HepG2 (cell line): ENCODE results near the gene PHF14. TPM values are rescaled to one million over a fixed set of nuclear protein-coding genes. Genes with fewer than 3 reads are reported as not detected.

ENCODE experiments used
- ATAC-seq: fragments of 200-7000 bp; cut with Tn5 transposase; 3 replicates; pipeline ENCODE4 v1.9.1; 2020; ENCODE audit warnings: mild to moderate bottlenecking, moderate library complexity
- BruUV-seq: library from RNA; stranded (reverse); fragments of 400-500 nt; replicated peaks from 2 replicates; lab custom pipeline; 2021; lab: Mats Ljungman, UMichigan
- CTCF ChIA-PET: fragments of 300-600 bp; formaldehyde crosslinking; extraction: SDS; loops from one replicate; lab custom pipeline; 2021; ENCODE audit warnings: low total read pairs, inconsistent platforms, low intra/inter-chr PET ratio; lab: Yijun Ruan, JAX
- POLR2A ChIA-PET: fragments of 350-600 bp; sonication (Branson Sonifier 250); formaldehyde crosslinking; loops from one replicate; lab custom pipeline; 2020; ENCODE audit warnings: antibody characterized with exemption, inconsistent platforms; lab: Yijun Ruan, JAX
- DNase-seq: peaks from one replicate; pipeline ENCODE4 v3.0.0-alpha.2; 2015; ENCODE audit warnings: low spot score
- FAIRE-seq: peaks from 3 replicates; lab custom pipeline; 2011; peaks lifted over from hg19 to GRCh38; lab: Jason Lieb, UNC
- H2AFZ ChIP-seq: one replicate; pipeline ENCODE4 v1.6.1; 2011; ENCODE audit warnings: low read length, inconsistent platforms
- H3K27ac ChIP-seq: fragments of 300-600 bp; 3 replicates; pipeline ENCODE4 v1.8.0; 2011; ENCODE audit warnings: mixed run types, mild to moderate bottlenecking, mixed read lengths, low read length, inconsistent platforms; ENCODE audit not compliant: insufficient read depth; ENCODE audit errors: extremely low read length
- H3K27me3 ChIP-seq, 2 experiments: fragments of 200-600 bp in 1 of 2; 2 replicates in 1 of 2; 3 replicates in 1 of 2; pipeline versions ENCODE4 v1.6.0 to v1.8.0; 2011; ENCODE audit warnings: low read length in 2 of 2, mild to moderate bottlenecking in 2 of 2, moderate library complexity in 2 of 2, inconsistent platforms in 1 of 2; ENCODE audit not compliant: insufficient read depth in 2 of 2, control insufficient read depth in 1 of 2
- H3K36me3 ChIP-seq, 2 experiments: fragments of 200-600 bp in 1 of 2; replicated peaks in 1 of 2; 2 replicates in 1 of 2; 3 replicates in 1 of 2; pipeline versions ENCODE4 v1.5.1 to v1.8.0; 2011; ENCODE audit warnings: low read length in 2 of 2, inconsistent platforms in 1 of 2; ENCODE audit not compliant: insufficient read depth in 2 of 2, control insufficient read depth in 1 of 2
- H3K4me1 ChIP-seq: 2 replicates; pipeline ENCODE4 v1.5.1; 2012; ENCODE audit warnings: low read length, inconsistent platforms; ENCODE audit not compliant: insufficient read depth
- H3K4me2 ChIP-seq: 2 replicates; pipeline ENCODE4 v1.6.0; 2011; ENCODE audit warnings: low read depth, low read length, inconsistent platforms
- H3K4me3 ChIP-seq, 3 experiments: fragments of 200-600 bp in 1 of 3; sonication (generic), shearing (Covaris generic) in 1 of 3; replicated peaks in 1 of 3; 2 replicates each; pipeline ENCODE4 v1.5.1; 2011 to 2016; ENCODE audit warnings: low read length in 3 of 3, inconsistent platforms in 2 of 3, low read depth in 2 of 3, mild to moderate bottlenecking in 2 of 3, control low read depth in 1 of 3, mixed read lengths in 1 of 3; ENCODE audit not compliant: insufficient read depth in 1 of 3
- H3K79me2 ChIP-seq: one replicate; pipeline ENCODE4 v1.6.1; 2011; ENCODE audit warnings: low read length, inconsistent platforms; ENCODE audit not compliant: insufficient read depth
- H3K9ac ChIP-seq: 2 replicates; pipeline ENCODE4 v1.6.0; 2011; ENCODE audit warnings: mild to moderate bottlenecking, low read depth, low read length, inconsistent platforms; ENCODE audit not compliant: insufficient read depth
- H3K9me3 ChIP-seq: 2 replicates; pipeline ENCODE4 v1.5.1; 2012; ENCODE audit warnings: mild to moderate bottlenecking, low read length
- H4K20me1 ChIP-seq: 2 replicates; pipeline ENCODE4 v1.6.0; 2011; ENCODE audit warnings: inconsistent platforms, mild to moderate bottlenecking, low read length, moderate library complexity; ENCODE audit not compliant: insufficient read depth
- PRDM10 ChIP-seq: sonication (generic); formaldehyde crosslinking; IDR thresholded peaks from 2 replicates; pipeline ENCODE4 v1.4.0; 2020; ENCODE audit warnings: low read depth, missing genetic modification reagents
- REPIN1 ChIP-seq: sonication (generic); formaldehyde crosslinking; IDR thresholded peaks from 2 replicates; pipeline ENCODE4 v1.8.0; 2022; ENCODE audit warnings: missing genetic modification reagents, low read depth, mild to moderate bottlenecking, borderline replicate concordance
- YEATS4 ChIP-seq: sonication (generic); formaldehyde crosslinking; IDR thresholded peaks from 2 replicates; pipeline ENCODE4 v1.4.0; 2020; ENCODE audit warnings: missing genetic modification reagents, borderline replicate concordance
- ZBTB42 ChIP-seq: sonication (generic); formaldehyde crosslinking; IDR thresholded peaks from 2 replicates; pipeline ENCODE4 v1.5.0; 2020; ENCODE audit warnings: mild to moderate bottlenecking, missing genetic modification reagents
- ZNF230 ChIP-seq: sonication (generic); formaldehyde crosslinking; IDR thresholded peaks from 2 replicates; pipeline ENCODE4 v1.4.0; 2020; ENCODE audit warnings: mild to moderate bottlenecking, missing genetic modification reagents
- ZNF276 ChIP-seq: sonication (generic); formaldehyde crosslinking; IDR thresholded peaks from 2 replicates; pipeline ENCODE4 v1.4.0; 2020; ENCODE audit warnings: mild to moderate bottlenecking, low read depth, missing genetic modification reagents
- ZNF543 ChIP-seq: sonication (generic); formaldehyde crosslinking; IDR thresholded peaks from 2 replicates; pipeline ENCODE4 v1.4.0; 2020; ENCODE audit warnings: mild to moderate bottlenecking, missing genetic modification reagents
- ZNF572 ChIP-seq: sonication (generic); formaldehyde crosslinking; IDR thresholded peaks from 2 replicates; pipeline ENCODE4 v1.5.1; 2020; ENCODE audit warnings: mild to moderate bottlenecking, missing genetic modification reagents
- ZNF646 ChIP-seq: sonication (generic); formaldehyde crosslinking; IDR thresholded peaks from 2 replicates; pipeline ENCODE4 v1.9.0; 2021; ENCODE audit warnings: mild to moderate bottlenecking, missing genetic modification reagents
- WGBS: methylation state at CpG from one replicate; pipeline ENCODE4 v1.1.6; 2017; ENCODE audit warnings: low lambda C conversion rate; 5-methylcytosine and 5-hydroxymethylcytosine counted together
- in situ Hi-C: cut with HindIII; loops from 2 replicates; pipeline ENCODE4 v1.10.0; 2017; ENCODE audit warnings: low pct_unique_long_range_greater_than_20kb; ENCODE audit not compliant: extremely low pct_ligation_motif_present
- intact Hi-C: fragments of 100-400 bp; cut with micrococcal nuclease; formaldehyde crosslinking; loops from one replicate; pipeline ENCODE4 v1.10.0; 2022; ENCODE audit not compliant: unreplicated experiment
- polyA plus RNA-seq, 8 experiments: library from polyadenylated mRNA; depleted of rRNA in 3 of 8; stranded (reverse) in 7 of 8; unstranded in 1 of 8; fragments of >200 nt; fragmentation: Illumina TruSeq in 4 of 8; extraction: Trizol in 4 of 8; gene quantifications; 2 replicates each; pipeline versions ENCODE4 v1.2.1 to v1.2.3, GENCODE V29; 2011 to 2016; ENCODE audit warnings: low read depth in 4 of 8, missing spikeins in 1 of 8, mixed read lengths in 1 of 8; ENCODE audit not compliant: insufficient read depth in 1 of 8
- total RNA-seq, 5 experiments: library from RNA; depleted of rRNA; stranded (reverse); fragments of >200 nt; fragmentation: Illumina TruSeq; extraction: Trizol; gene quantifications; 2 replicates each; pipeline ENCODE4 v1.2.3, GENCODE V29; 2016; ENCODE audit warnings: low read depth in 1 of 5

The PHF14 gene
- total and polyA plus RNA-seq, 2 of the 13 experiments (the other 11 are each of a cell fraction or from before 2014, with no cell fraction given) = 18.9 to 68.7 TPM

GRCh38 chr7:11193131-11193867 is 219.6 kb downstream of the PHF14 start (continued):
- TF ChIP-seq PRDM10 (CRISPR knock-in tag) = no peak

- TF ChIP-seq YEATS4 (CRISPR knock-in tag) = no peak
- TF ChIP-seq ZNF543 (CRISPR knock-in tag) = no peak
- TF ChIP-seq ZNF646 (CRISPR knock-in tag) = 0 out of 2 replicates have a peak, but pooled peaks have one; percentile 22
- TF ChIP-seq ZNF276 = no peak
- no peak for TF ChIP-seq ZBTB42
- no peak for TF ChIP-seq REPIN1 (CRISPR knock-in tag)
- TF ChIP-seq ZNF230 (CRISPR knock-in tag) = no peak
- TF ChIP-seq ZNF572 (CRISPR knock-in tag) = no peak
- in situ Hi-C loops (no loop called here), intact Hi-C loops (no loop called here)
- no peak overlapping the region; a peak in 1 of 6 replicates for H3K4me3 ChIP-seq
- POLR2A ChIA-PET = no interaction called here
- CTCF ChIA-PET = no interaction called here
- DNase-seq (no peak), FAIRE-seq (no peak), ATAC-seq (peak; percentile 47)
- 30% methylated on average over 2 of the region's 2 CpGs for WGBS
- H3K9me3 ChIP-seq = no peaks in the 10 kb centered on the region
- H3K4me1 ChIP-seq = peaks cover 39% of the 10 kb centered on the region
- no peaks in the 10 kb centered on the region for H3K36me3 ChIP-seq
- no peak overlapping the region for H2AFZ ChIP-seq
- no peaks in the 10 kb centered on the region for H3K79me2 ChIP-seq
- BruUV-seq = no TSS peak
- no peaks in the 10 kb centered on the region for H4K20me1 ChIP-seq
- H3K4me2 ChIP-seq = peak overlapping the region; percentile 45
- no peak overlapping the region for H3K27ac ChIP-seq
- H3K9ac ChIP-seq = no peak overlapping the region
- H3K27me3 ChIP-seq = no peaks in the 10 kb centered on the region
Observed at GRCh38 chr7:11193888-11194287, 220.2 kb downstream of the PHF14 start.
